Mesendoderm (in vitro differentiated cells): ENCODE results near the gene DHPS.

Experiments used
- DNase-seq: peaks from one replicate; pipeline ENCODE4 v3.0.0; 2013
- H2AK5ac ChIP-seq: 2 replicates; pipeline ENCODE4 v1.6.1; 2013; ENCODE audit warnings: low read length, inconsistent platforms
- H2BK120ac ChIP-seq: 2 replicates; pipeline ENCODE4 v1.6.1; 2013; ENCODE audit warnings: low read depth, mild to moderate bottlenecking, low read length, moderate library complexity, mixed read lengths
- H2BK15ac ChIP-seq: replicated peaks from 2 replicates; pipeline ENCODE4 v1.6.1; 2013; ENCODE audit warnings: low read depth, mild to moderate bottlenecking, moderate library complexity
- H2BK5ac ChIP-seq: 2 replicates; pipeline ENCODE4 v1.6.1; 2013; ENCODE audit warnings: low read length, inconsistent platforms
- H3K18ac ChIP-seq: 2 replicates; pipeline ENCODE4 v1.6.1; 2013; ENCODE audit warnings: mild to moderate bottlenecking, low read length, mixed read lengths
- H3K23ac ChIP-seq: one replicate; pipeline ENCODE4 v1.6.1; 2013; ENCODE audit warnings: low read length
- H3K27ac ChIP-seq: 2 replicates; pipeline ENCODE4 v1.5.1; 2013; ENCODE audit warnings: low read depth, mild to moderate bottlenecking, inconsistent platforms, low read length, moderate library complexity
- H3K27me3 ChIP-seq: 2 replicates; pipeline ENCODE4 v1.6.1; 2013; ENCODE audit warnings: low read length, control low read depth, mild to moderate bottlenecking, inconsistent platforms; ENCODE audit not compliant: insufficient read depth, poor library complexity
- H3K36me3 ChIP-seq: 2 replicates; pipeline ENCODE4 v1.6.1; 2013; ENCODE audit warnings: low read length, inconsistent platforms; ENCODE audit not compliant: control insufficient read depth, insufficient read depth
- H3K4ac ChIP-seq: one replicate; pipeline ENCODE4 v1.6.1; 2013; ENCODE audit warnings: low read depth, mild to moderate bottlenecking, low read length, moderate library complexity
- H3K4me1 ChIP-seq: 2 replicates; pipeline ENCODE4 v1.6.1; 2013; ENCODE audit warnings: low read depth, low read length, inconsistent platforms; ENCODE audit not compliant: control insufficient read depth
- H3K4me2 ChIP-seq: 2 replicates; pipeline ENCODE4 v1.6.1; 2013; ENCODE audit warnings: low read length
- H3K4me3 ChIP-seq: 2 replicates; pipeline ENCODE4 v1.5.1; 2013; ENCODE audit warnings: mild to moderate bottlenecking, low read length
- H3K56ac ChIP-seq: one replicate; pipeline ENCODE4 v1.6.1; 2013; ENCODE audit warnings: low read length
- H3K79me1 ChIP-seq: 2 replicates; pipeline ENCODE4 v1.6.1; 2013; ENCODE audit warnings: low read length, inconsistent platforms
- H3K79me2 ChIP-seq: 2 replicates; pipeline ENCODE4 v1.6.1; 2013; ENCODE audit warnings: mild to moderate bottlenecking, low read length; ENCODE audit not compliant: control insufficient read depth, insufficient read depth
- H3K9ac ChIP-seq: 2 replicates; pipeline ENCODE4 v1.6.1; 2013; ENCODE audit warnings: low read length, inconsistent platforms
- H4K5ac ChIP-seq: one replicate; pipeline ENCODE4 v1.6.1; 2013; ENCODE audit warnings: low read length
- H4K8ac ChIP-seq: one replicate; pipeline ENCODE4 v1.6.1; 2013; ENCODE audit warnings: low read depth, mild to moderate bottlenecking, control low read depth, low read length, moderate library complexity
- WGBS: extraction: QIAGEN DNeasy Blood & Tissue Kit; methylation state at CpG from one replicate; pipeline ENCODE4 v1.1.7; 2013; ENCODE audit warnings: low lambda C conversion rate, missing lambda C conversion rate; ENCODE audit not compliant: insufficient coverage; ENCODE audit errors: extremely low coverage; 5-methylcytosine and 5-hydroxymethylcytosine counted together

The DHPS gene

DNA sequence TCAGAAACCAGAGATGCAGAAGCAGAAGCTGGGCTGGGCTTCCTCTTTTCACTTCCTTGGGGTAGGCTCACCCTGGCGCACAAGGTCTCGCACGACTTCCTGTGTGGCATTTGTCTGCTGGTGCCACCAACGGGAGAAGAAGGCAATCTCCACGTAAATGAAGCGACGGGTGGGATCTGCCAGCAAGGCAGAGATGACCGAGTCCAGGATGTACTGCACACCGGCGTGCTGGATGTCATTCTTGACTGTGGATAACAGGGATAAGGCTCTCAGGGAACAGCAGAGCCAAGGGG is 16.5 kb downstream of the DHPS start:
- no peak overlapping the region for H2BK15ac ChIP-seq
- H3K4ac ChIP-seq = no peak overlapping the region
- no peak overlapping the region for H2BK120ac ChIP-seq
- H4K5ac ChIP-seq = no peak overlapping the region
- no peak overlapping the region for H3K9ac ChIP-seq
- no CpG with 5 or more reads among the region's 10 CpGs for WGBS
- no peak overlapping the region for H4K8ac ChIP-seq
- peaks cover 5% of the 10 kb centered on the region for H3K36me3 ChIP-seq
- no peak overlapping the region for H3K23ac ChIP-seq
- no peaks in the 10 kb centered on the region for H3K27me3 ChIP-seq
- no peak for DNase-seq
- no peak overlapping the region for H3K27ac ChIP-seq
- peaks cover 13% of the 10 kb centered on the region for H3K79me1 ChIP-seq
- no peak overlapping the region for H2BK5ac ChIP-seq
- no peak overlapping the region for H3K56ac ChIP-seq
- H2AK5ac ChIP-seq = no peak overlapping the region
- H3K4me2 ChIP-seq = no peak overlapping the region
- no peak overlapping the region for H3K18ac ChIP-seq
- peaks cover 5% of the 10 kb centered on the region for H3K79me2 ChIP-seq
- no peak overlapping the region for H3K4me3 ChIP-seq
- H3K4me1 ChIP-seq = peaks cover 3% of the 10 kb centered on the region

DNA sequence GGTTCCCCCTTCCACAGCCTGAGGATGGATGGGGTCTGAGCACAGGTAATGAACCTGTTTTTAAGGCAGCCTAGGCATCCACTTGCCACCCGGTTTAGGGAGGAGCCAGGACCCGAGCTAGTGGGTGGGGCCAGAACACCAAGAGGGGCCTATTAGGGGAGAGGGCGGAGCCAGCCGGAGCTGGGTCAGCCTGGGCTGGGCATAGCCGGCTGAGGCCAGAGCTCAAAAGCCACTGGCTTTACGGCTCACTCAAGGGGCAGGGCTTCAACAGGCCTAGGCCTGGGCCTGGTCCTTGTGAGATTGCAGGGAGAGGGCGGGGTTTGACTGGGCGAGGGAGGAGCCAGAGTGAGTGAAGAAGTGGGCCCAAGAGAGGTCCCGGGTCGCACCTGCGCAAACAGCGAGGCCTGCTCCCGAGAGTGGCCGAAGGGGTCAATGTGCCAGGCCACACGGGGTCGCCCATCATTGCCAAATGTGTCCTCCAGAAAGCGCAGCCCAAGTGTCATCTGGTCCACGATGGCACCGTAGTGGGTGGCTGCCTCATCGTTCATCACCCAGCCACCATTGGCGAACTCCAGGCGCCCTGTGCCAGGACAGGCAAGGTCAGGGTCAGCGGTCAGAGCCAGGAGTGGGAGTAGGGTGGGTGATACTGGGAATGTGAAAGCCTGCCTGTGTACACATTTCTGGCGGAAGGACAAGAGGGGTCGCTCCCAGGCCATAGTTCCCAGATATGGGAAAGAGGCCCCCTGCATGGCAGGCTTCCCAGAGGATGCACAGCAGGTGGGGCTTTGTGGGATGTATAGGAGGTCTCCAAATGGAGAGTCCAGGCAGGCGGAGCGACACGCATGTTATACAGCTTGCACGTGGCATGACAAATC is 17.0 kb downstream of the DHPS start:
- Histone ChIP-seq H3K79me2 (peaks cover 5% of the 10 kb centered on the region), H3K4me1 (peaks cover 3% of the 10 kb centered on the region), H3K27me3 (no peaks in the 10 kb centered on the region), H3K9ac (no peak overlapping the region), H3K27ac (no peak overlapping the region), H3K56ac (no peak overlapping the region), H2BK15ac (no peak overlapping the region), H2AK5ac (no peak overlapping the region), H2BK5ac (no peak overlapping the region), H3K79me1 (peaks cover 11% of the 10 kb centered on the region), H3K4ac (no peak overlapping the region), H3K4me2 (no peak overlapping the region), H2BK120ac (no peak overlapping the region), H3K36me3 (peaks cover 5% of the 10 kb centered on the region), H4K5ac (no peak overlapping the region), H3K18ac (no peak overlapping the region), H3K4me3 (no peak overlapping the region), H3K23ac (no peak overlapping the region), H4K8ac (no peak overlapping the region)
- peak; percentile 82 for DNase-seq
- no CpG with 5 or more reads among the region's 29 CpGs for WGBS

DNA sequence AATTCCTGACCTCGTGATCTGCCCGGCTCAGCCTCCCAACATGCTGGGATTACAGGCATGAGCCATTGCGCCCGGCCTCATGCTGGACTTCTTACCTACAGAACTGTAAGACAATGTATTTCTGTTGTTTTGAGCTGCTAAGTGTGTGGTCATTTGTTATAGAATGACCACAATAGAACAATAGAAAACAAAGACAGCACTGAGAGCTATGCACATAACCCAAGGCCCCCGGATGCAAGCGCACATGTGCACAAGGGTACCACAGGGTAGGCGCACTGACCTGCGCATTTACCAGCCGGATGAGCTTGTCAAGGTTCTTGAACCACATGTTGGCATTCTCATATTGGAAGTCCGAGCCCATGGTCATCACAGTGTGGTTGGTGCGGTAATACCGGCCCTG is 20.7 kb downstream of the DHPS start:
- H2BK5ac ChIP-seq = no peak overlapping the region
- H4K5ac ChIP-seq = no peak overlapping the region
- no peak overlapping the region for H3K18ac ChIP-seq
- no peak overlapping the region for H2BK15ac ChIP-seq
- H3K79me1 ChIP-seq = peaks cover 4% of the 10 kb centered on the region
- no peak overlapping the region for H3K56ac ChIP-seq
- peaks cover under 1% of the 10 kb centered on the region for H3K4me1 ChIP-seq
- no peak overlapping the region for H2AK5ac ChIP-seq
- no peak overlapping the region for H3K4me3 ChIP-seq
- no peaks in the 10 kb centered on the region for H3K27me3 ChIP-seq
- no peaks in the 10 kb centered on the region for H3K79me2 ChIP-seq
- H3K4ac ChIP-seq = no peak overlapping the region
- no peak overlapping the region for H4K8ac ChIP-seq
- no peak overlapping the region for H3K27ac ChIP-seq
- no peak overlapping the region for H3K23ac ChIP-seq
- no peak overlapping the region for H2BK120ac ChIP-seq
- peaks cover 5% of the 10 kb centered on the region for H3K36me3 ChIP-seq
- WGBS = no CpG with 5 or more reads among the region's 12 CpGs
- H3K9ac ChIP-seq = no peak overlapping the region
- no peak overlapping the region for H3K4me2 ChIP-seq
- no peak for DNase-seq

DNA sequence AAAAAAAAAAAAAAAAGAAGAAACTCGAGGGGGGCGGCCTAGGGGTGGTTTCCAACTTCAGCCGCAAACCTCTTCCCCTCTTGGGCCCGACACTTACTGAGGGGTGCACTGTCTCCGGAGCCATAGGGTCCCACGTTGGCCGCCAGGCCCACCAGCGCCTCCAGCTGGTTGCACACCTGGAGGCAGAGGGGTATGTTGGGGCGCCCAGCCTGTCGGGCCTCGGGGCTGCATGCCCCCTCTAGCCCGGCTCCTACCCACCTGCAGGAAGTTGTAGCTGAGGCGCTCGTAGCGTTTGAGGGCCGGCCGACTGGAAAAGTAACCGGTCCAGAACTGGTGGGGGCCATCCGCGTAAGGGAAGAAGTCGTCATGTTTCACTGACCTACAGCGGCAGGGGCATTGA is 23.7 kb downstream of the DHPS start:
- Histone ChIP-seq H3K18ac (no peak overlapping the region), H3K27me3 (no peaks in the 10 kb centered on the region), H3K23ac (no peak overlapping the region), H3K4me2 (no peak overlapping the region), H4K8ac (no peak overlapping the region), H3K36me3 (peaks cover 6% of the 10 kb centered on the region), H3K27ac (no peak overlapping the region), H4K5ac (no peak overlapping the region), H3K79me1 (no peaks in the 10 kb centered on the region), H2BK15ac (no peak overlapping the region), H2AK5ac (no peak overlapping the region), H3K9ac (no peak overlapping the region), H3K4me1 (no peaks in the 10 kb centered on the region), H3K56ac (no peak overlapping the region), H2BK5ac (no peak overlapping the region), H3K4ac (no peak overlapping the region), H3K79me2 (no peaks in the 10 kb centered on the region), H2BK120ac (no peak overlapping the region), H3K4me3 (no peak overlapping the region)
- WGBS = no CpG with 5 or more reads among the region's 22 CpGs
- DNase-seq = no peak

DNA sequence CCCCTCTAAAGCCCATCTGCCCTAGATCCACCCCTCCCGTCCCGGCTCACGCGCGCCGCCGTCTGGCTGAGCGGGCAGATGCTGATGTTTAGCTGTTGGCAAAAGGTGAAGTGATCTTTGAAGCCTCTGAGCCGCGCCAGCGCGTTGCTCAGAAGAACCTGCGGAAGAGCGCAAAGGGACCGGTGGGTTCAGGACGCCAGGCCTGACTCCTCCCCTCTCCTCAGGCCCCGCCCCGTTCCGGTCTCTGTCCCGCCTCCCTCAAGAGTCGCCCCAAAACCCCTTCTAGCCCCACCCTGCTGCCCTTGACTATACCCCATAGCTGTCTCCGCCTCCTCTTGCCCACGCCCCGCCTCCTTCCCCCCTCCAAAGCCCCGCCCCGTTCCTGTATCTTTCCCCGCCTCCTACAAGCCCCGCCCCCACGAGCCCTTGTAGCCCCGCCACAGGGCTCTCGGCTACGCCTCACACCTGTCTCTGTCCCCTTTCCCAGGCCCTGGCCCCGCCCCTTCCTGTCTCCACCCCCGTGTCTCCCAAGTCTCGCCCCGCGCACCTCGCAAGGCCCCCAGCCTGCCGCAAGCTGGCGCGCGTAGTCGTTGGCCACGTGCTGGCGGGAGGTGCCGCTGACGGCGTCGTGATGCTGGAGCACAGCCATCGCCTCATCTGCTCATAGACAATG is 24.6 kb downstream of the DHPS start:
- Histone ChIP-seq H3K27me3 (no peaks in the 10 kb centered on the region), H3K79me2 (no peaks in the 10 kb centered on the region), H3K56ac (no peak overlapping the region), H3K36me3 (peaks cover 6% of the 10 kb centered on the region), H2AK5ac (no peak overlapping the region), H3K4me3 (no peak overlapping the region), H4K8ac (no peak overlapping the region), H3K9ac (no peak overlapping the region), H3K27ac (no peak overlapping the region), H3K4me1 (no peaks in the 10 kb centered on the region), H3K4me2 (no peak overlapping the region), H4K5ac (no peak overlapping the region), H3K18ac (no peak overlapping the region), H2BK120ac (no peak overlapping the region), H3K23ac (no peak overlapping the region), H3K4ac (no peak overlapping the region), H3K79me1 (no peaks in the 10 kb centered on the region), H2BK5ac (no peak overlapping the region), H2BK15ac (no peak overlapping the region)
- DNase-seq = peak; percentile 77
- no CpG with 5 or more reads among the region's 50 CpGs for WGBS
